NT2/D1 (cell line): ENCODE measurements around the gene DCP1A.

Source experiments
- SUZ12 ChIP-seq: IDR thresholded peaks from 2 replicates; pipeline ENCODE4 v1.6.1; 2011; ENCODE audit not compliant: insufficient read length, insufficient read depth; ENCODE audit errors: extremely low read depth
- YY1 ChIP-seq: IDR thresholded peaks from 2 replicates; pipeline ENCODE4 v1.6.1; 2011; ENCODE audit not compliant: insufficient read length, insufficient read depth

GRCh38 chr3:53282581-53282980 is 64.8 kb downstream of the DCP1A start:
- TF ChIP-seq YY1 (no peak), SUZ12 (no peak)
